Heart right ventricle (tissue), 16 donors: ENCODE measurements around the gene GOLM1. TPM values are rescaled to one million over a fixed set of nuclear protein-coding genes. Genes with fewer than 3 reads are reported as not detected.

Experiments
- ATAC-seq, 8 donors: fragments of 200-7000 bp; cut with Tn5 transposase; one replicate each; pipeline ENCODE4 v1.9.1; 2020; ENCODE audit warnings: mild to moderate bottlenecking in 8 of 8, moderate library complexity in 8 of 8, moderate number of reproducible peaks in 1 of 8
- DNase-seq, 2 donors: peaks; one replicate each; pipeline ENCODE4 v3.0.0-alpha.2; 2020
- H3K27ac ChIP-seq, 10 donors: fragments of 200-600 bp; sonication (generic) in 2 of 10; one replicate each; pipeline versions ENCODE4 v1.5.0 to v1.8.0; 2020 to 2022; ENCODE audit warnings: mild to moderate bottlenecking in 3 of 10
- H3K27me3 ChIP-seq, 7 donors: fragments of 200-600 bp; one replicate each; pipeline ENCODE4 v1.8.0; 2021 to 2022; ENCODE audit warnings: mild to moderate bottlenecking in 2 of 7
- H3K36me3 ChIP-seq, 9 donors: fragments of 200-600 bp; sonication (generic) in 1 of 9; one replicate each; pipeline versions ENCODE4 v1.5.0 to v1.8.0; 2020 to 2022; ENCODE audit warnings: mild to moderate bottlenecking in 2 of 9
- H3K4me1 ChIP-seq, 9 donors: fragments of 200-600 bp; sonication (generic) in 1 of 9; one replicate each; pipeline versions ENCODE4 v1.5.0 to v1.8.0; 2020 to 2022; ENCODE audit warnings: mild to moderate bottlenecking in 4 of 9
- H3K4me3 ChIP-seq, 10 donors: fragments of 200-600 bp; sonication (generic) in 2 of 10; one replicate each; pipeline versions ENCODE4 v1.5.0 to v1.8.0; 2020 to 2022; ENCODE audit warnings: mild to moderate bottlenecking in 7 of 10, moderate library complexity in 2 of 10
- H3K9me3 ChIP-seq, 11 donors: fragments of 200-600 bp in 10 of 11; sonication (generic) in 2 of 11; one replicate each; pipeline versions ENCODE4 v1.5.0 to v1.8.0; 2013 to 2022; ENCODE audit warnings: mild to moderate bottlenecking in 2 of 11, control low read depth in 1 of 11, moderate library complexity in 1 of 11
- WGBS, 2 donors: extraction: QIAGEN DNeasy Blood & Tissue Kit; methylation state at CpG; one replicate each; pipeline ENCODE4 v1.1.7; 2013; ENCODE audit warnings: inconsistent platforms in 1 of 2; 5-methylcytosine and 5-hydroxymethylcytosine counted together
- intact Hi-C, 10 donors: fragments of 100-400 bp; cut with DNase I; formaldehyde crosslinking; loops; one replicate each; pipeline versions ENCODE4 v1.11.1 to v1.14.2; 2022
- polyA plus RNA-seq, 2 donors: library from polyadenylated mRNA; stranded (reverse); fragments of 200-250 nt; gene quantifications; one replicate each; pipeline ENCODE4 v1.2.3, GENCODE V29; 2013
- total RNA-seq, 10 donors: library from RNA; stranded (reverse); fragmentation: NEBNext Ultra II Directional in 3 of 10; extraction: Animal tissue kit (Norgen Biotek cat#: 25700) in 3 of 10; gene quantifications; one replicate each; pipeline versions ENCODE4 v1.2.1 to v1.2.4, GENCODE V29; 2021 to 2023
- TF ChIP-seq, protein P1 (sequence below), 9 donors: fragments of 200-600 bp; sonication (generic) in 2 of 9; IDR thresholded peaks; one replicate each; pipeline versions ENCODE4 v1.5.0 to v1.8.0; 2021 to 2022; ENCODE audit warnings: antibody characterized with exemption in 9 of 9, mild to moderate bottlenecking in 5 of 9, moderate library complexity in 1 of 9
- donor health status: Arrhythmogenic right ventricular cardiomyopathy.
- donor health status: ischemic (EF 13 %, LVEDD 7.1; RV severe dilation, severe dysfunction).
- donor health status: healthy with polysubstance abuse.
- donor health status: DM: no; HTN: yes; CAD: no.
- donor health status: DM: no; HTN: no; CAD: no.
- donor health status: ischemic (EF 25% LVEDD 6.9; RV normal size, moderate dysfunction).
- donor health status: ischemic (EF 25% LVEDD 5.7; RV mildly dilated, moderate dysfunction).
- donor health status: healthy.
- donor health status: DM: yes; HTN: yes; CAD: no.
- donor health status: Ischemic cardiomyopathy.
- donor health status: ischemic (EF 35%, LVEDD 5.7; RV mildly dilated, moderate dysfunction).
- donor health status: nonischemic (EF 11% LVEDD 7.7; RV severe dilation, severe dysfunction).
- donor health status: DM: yes; HTN: yes; CAD: no.
- donor health status: PGD.
- donor health status: ischemic (EF 29% LVEDD 5.4; RV normal size, mild dysfunction).
- donor health status: nonischemic (EF 23%, LVEDD 6.1; RV moderate dilation, normal function).

GOLM1 gene
- total and polyA plus RNA-seq, 12 donors: 2.3 to 15.0 (median 4.1) TPM

DNA sequence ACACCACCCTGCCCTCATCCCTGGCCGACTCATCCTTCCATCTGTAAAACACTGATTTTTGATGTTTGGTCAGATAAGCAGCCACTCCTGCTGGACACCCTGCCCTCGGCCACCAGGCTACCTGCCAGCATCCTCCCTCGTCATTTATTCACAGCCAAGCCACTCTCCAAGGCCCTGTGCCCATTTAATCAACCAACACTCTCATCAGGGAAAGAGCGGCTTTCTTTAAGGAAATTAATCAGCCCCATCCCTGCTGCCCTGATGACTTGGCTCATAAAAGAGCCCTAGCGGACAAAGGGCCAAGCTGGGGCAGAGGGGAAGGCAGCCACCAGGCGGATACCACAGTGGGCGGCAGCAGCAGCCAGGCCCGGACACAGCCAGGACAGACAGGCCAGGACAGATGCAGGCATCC lies 52.4 kb downstream of the GOLM1 start:
- DNase-seq (no peak), ATAC-seq (no peak)
- H3K9me3 ChIP-seq: no peaks in the 10 kb centered on the region
- H3K4me3 ChIP-seq: no peak overlapping the region
- H3K27ac ChIP-seq: no peak overlapping the region
- no peaks in the 10 kb centered on the region for H3K4me1 ChIP-seq
- TF ChIP-seq, protein P1, sequence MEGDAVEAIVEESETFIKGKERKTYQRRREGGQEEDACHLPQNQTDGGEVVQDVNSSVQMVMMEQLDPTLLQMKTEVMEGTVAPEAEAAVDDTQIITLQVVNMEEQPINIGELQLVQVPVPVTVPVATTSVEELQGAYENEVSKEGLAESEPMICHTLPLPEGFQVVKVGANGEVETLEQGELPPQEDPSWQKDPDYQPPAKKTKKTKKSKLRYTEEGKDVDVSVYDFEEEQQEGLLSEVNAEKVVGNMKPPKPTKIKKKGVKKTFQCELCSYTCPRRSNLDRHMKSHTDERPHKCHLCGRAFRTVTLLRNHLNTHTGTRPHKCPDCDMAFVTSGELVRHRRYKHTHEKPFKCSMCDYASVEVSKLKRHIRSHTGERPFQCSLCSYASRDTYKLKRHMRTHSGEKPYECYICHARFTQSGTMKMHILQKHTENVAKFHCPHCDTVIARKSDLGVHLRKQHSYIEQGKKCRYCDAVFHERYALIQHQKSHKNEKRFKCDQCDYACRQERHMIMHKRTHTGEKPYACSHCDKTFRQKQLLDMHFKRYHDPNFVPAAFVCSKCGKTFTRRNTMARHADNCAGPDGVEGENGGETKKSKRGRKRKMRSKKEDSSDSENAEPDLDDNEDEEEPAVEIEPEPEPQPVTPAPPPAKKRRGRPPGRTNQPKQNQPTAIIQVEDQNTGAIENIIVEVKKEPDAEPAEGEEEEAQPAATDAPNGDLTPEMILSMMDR (IDR thresholded peaks at IDR 0.05): no peak
- H3K36me3 ChIP-seq: no peaks in the 10 kb centered on the region
- intact Hi-C loops: no loop called here
- 83 to 86% methylated on average over 8 of the region's 8 CpGs for WGBS, 2 donors
- H3K27me3 ChIP-seq: no peaks in the 10 kb centered on the region

DNA sequence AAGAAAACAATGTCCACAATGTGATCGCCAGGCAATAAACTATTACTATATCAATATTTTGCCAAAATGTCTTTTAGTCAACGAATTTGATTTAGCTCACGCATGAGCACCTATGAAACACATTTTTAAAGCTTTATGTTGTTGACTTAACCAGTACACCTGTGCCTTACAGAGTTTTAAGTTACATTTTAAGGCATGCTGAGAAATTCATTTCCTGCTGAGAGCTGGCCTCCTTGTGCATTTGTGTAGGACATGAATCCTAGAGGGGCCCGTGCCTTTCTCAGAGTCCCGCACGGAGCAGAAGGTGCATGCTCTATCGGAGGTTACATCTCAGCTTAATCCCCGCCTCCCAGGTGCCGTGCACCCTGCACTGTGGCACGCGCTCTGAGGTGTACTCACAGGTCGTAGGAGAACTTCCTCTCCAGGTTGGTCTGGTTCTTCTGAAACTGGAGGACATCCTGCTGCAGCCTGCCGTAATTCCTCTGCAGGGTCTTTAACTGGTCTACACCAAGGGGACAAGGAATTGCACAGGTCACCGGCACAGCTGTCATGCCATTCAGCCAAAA lies 53.2 kb downstream of the GOLM1 start:
- DNase-seq (no peak), ATAC-seq (no peak)
- no peaks in the 10 kb centered on the region for H3K4me1 ChIP-seq
- no peaks in the 10 kb centered on the region for H3K36me3 ChIP-seq
- H3K27ac ChIP-seq: no peak overlapping the region
- 89 to 95% methylated on average over 14 of the region's 14 CpGs for WGBS, 2 donors
- TF ChIP-seq, protein P1 (IDR thresholded peaks at IDR 0.05): no peak
- H3K4me3 ChIP-seq: no peak overlapping the region
- intact Hi-C loops: no loop called here
- H3K9me3 ChIP-seq: no peaks in the 10 kb centered on the region
- H3K27me3 ChIP-seq: peaks cover 0 to 2% (median 0%) of the 10 kb centered on the region in 7 donors

DNA sequence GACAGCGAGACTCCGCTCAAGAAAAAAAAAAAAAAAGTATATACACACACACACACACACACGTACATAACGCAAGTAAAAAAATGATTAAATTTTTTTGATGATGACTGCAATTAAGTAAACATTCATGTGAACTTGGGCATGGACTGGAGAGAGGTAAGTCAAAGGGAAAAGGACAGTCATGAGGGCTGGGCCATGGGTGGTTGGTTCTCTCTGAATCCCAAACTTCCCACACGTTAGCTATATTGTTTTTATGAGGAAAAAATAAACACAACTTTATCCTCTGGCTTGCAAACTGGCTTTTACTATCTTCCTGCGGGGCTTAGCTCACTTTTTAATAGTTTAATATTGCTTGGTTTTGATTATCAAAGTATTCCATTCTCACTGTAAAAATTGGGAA lies 53.7 kb downstream of the GOLM1 start:
- peaks cover 0 to 4% (median 0%) of the 10 kb centered on the region in 7 donors for H3K27me3 ChIP-seq
- H3K9me3 ChIP-seq: no peaks in the 10 kb centered on the region
- ATAC-seq (no peak), DNase-seq (no peak)
- intact Hi-C loops: no loop called here
- no peak overlapping the region for H3K4me3 ChIP-seq
- H3K36me3 ChIP-seq: no peaks in the 10 kb centered on the region
- 95% methylated on average over 6 of the region's 6 CpGs for WGBS, 2 donors
- no peak overlapping the region for H3K27ac ChIP-seq
- H3K4me1 ChIP-seq: no peaks in the 10 kb centered on the region
- TF ChIP-seq, protein P1 (IDR thresholded peaks at IDR 0.05): no peak

DNA sequence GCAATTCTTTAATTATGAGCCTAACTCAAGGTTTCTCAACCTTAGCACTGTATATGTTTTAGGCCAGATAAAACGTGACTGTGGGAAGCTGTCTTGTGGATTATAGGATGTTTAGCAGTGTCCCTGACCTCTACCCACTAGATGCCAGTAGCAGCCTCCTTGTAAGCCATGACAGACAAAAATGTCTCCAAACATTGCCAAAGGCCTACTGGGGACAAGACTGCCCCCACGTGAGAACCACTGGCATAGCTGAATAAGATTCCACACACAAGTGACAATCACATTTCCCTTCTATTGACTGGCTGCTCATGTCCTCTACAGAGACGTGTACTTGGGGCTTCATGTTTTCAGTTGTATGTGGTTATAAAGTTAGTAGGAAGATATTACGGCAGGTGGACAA lies 55.4 kb downstream of the GOLM1 start:
- 90% methylated on average over 4 of the region's 4 CpGs for WGBS, 2 donors
- intact Hi-C loops: no loop called here
- no peak for ATAC-seq

More for the DNA sequence above, 55.4 kb downstream of the GOLM1 start:
- no peaks in the 10 kb centered on the region for H3K4me1 ChIP-seq
- H3K27ac ChIP-seq: no peak overlapping the region
- H3K4me3 ChIP-seq: no peak overlapping the region
- H3K9me3 ChIP-seq: no peaks in the 10 kb centered on the region
- H3K36me3 ChIP-seq: no peaks in the 10 kb centered on the region
- DNase-seq: no peak
- peaks cover 0 to 4% (median 0%) of the 10 kb centered on the region in 7 donors for H3K27me3 ChIP-seq
- TF ChIP-seq, protein P1 (IDR thresholded peaks at IDR 0.05): no peak
